8988T (cell line): ENCODE measurements around the gene TNFRSF19.

ENCODE experiments used
- DNase-seq: peaks from one replicate; pipeline ENCODE4 v3.0.0; 2011

TNFRSF19 gene

GRCh38 chr13:23724196-23724970, 154.2 kb downstream of the TNFRSF19 start:
- no peak for DNase-seq
